H1 (cell line): ENCODE measurements around the gene LRRC42. TPM values are rescaled to one million over a fixed set of nuclear protein-coding genes. Genes with fewer than 3 reads are reported as not detected.

ENCODE experiments used
- ATF2 ChIP-seq: IDR thresholded peaks from 2 replicates; pipeline ENCODE4 v1.6.1; 2012; ENCODE audit warnings: low read length, inconsistent platforms
- RXRA ChIP-seq: IDR thresholded peaks from 2 replicates; pipeline ENCODE4 v1.6.1; 2011; ENCODE audit warnings: low read depth, mild to moderate bottlenecking, low read length, moderate library complexity; ENCODE audit not compliant: insufficient read depth
- SIRT6 ChIP-seq: IDR thresholded peaks from one replicate; pipeline ENCODE4 v1.7.1; 2012; ENCODE audit warnings: low read length, inconsistent platforms
- polyA plus RNA-seq, 7 experiments: library from polyadenylated mRNA; depleted of rRNA in 3 of 7; stranded (reverse) in 5 of 7; unstranded in 2 of 7; fragments of >200 nt in 5 of 7; fragments of 200-250 nt in 2 of 7; gene quantifications; 1 replicate in 5 of 7; 2 replicates in 1 of 7; 4 replicates in 1 of 7; pipeline versions ENCODE4 v1.2.1 to v1.2.3, GENCODE V29; 2011 to 2013; ENCODE audit warnings: missing spikeins in 2 of 7, mixed read lengths in 2 of 7
- total RNA-seq: library from RNA; stranded (reverse); fragmentation: NEBNext Ultra II Directional; extraction: Animal tissue kit (Norgen Biotek cat#: 25700); gene quantifications from 2 replicates; pipeline ENCODE4 v1.2.1, GENCODE V29; 2021

The LRRC42 gene
- total and polyA plus RNA-seq, 2 of the 8 experiments (the other 6 are each of a cell fraction or from before 2014, with no cell fraction given) = 38.2 to 54.1 TPM

- no peak for TF ChIP-seq ATF2
- no peak for TF ChIP-seq RXRA
- no peak for TF ChIP-seq SIRT6
- TF ChIP-seq, all 59 proteins: peak for 0
These were observed 1.0 kb upstream of the LRRC42 start (continued) for GRCh38 chr1:53945183-53945432.
